Mucosa of descending colon (tissue), 3 donors: ENCODE measurements around the gene SLC6A3. TPM values are rescaled to one million over a fixed set of nuclear protein-coding genes. Genes with fewer than 3 reads are reported as not detected.
"Not testable (repeated sequence)": the region's sequence is repeated elsewhere in the genome, so short reads cannot be mapped to it uniquely, and the experiment has no call there.

Source experiments
- ATAC-seq: fragments of 200-7000 bp; cut with Tn5 transposase; one replicate; pipeline ENCODE4 v1.9.1; 2020; ENCODE audit warnings: mild to moderate bottlenecking, moderate library complexity
- DNase-seq, 3 donors: peaks; one replicate each; pipeline ENCODE4 v3.0.0-alpha.2; 2020
- H3K36me3 ChIP-seq: fragments of 200-600 bp; one replicate; pipeline ENCODE4 v1.8.0; 2021; ENCODE audit warnings: low read depth, mild to moderate bottlenecking
- H3K4me1 ChIP-seq: fragments of 200-600 bp; one replicate; pipeline ENCODE4 v1.8.0; 2021; ENCODE audit warnings: low read depth, mild to moderate bottlenecking
- H3K4me3 ChIP-seq: fragments of 200-600 bp; one replicate; pipeline ENCODE4 v1.8.0; 2021; ENCODE audit warnings: mild to moderate bottlenecking
- H3K9me3 ChIP-seq: fragments of 200-600 bp; one replicate; pipeline ENCODE4 v1.8.0; 2021; ENCODE audit warnings: mild to moderate bottlenecking
- intact Hi-C, 2 donors: fragments of 100-400 bp; cut with DNase I in 1 of 2; cut with micrococcal nuclease in 1 of 2; formaldehyde crosslinking; loops; one replicate each; pipeline versions ENCODE4 v1.11.0 to v1.11.1; 2022; cut with DNase I, micrococcal nuclease
- total RNA-seq, 3 donors: library from RNA; stranded (reverse); fragmentation: NEBNext Ultra II Directional in 2 of 3; extraction: Animal tissue kit (Norgen Biotek cat#: 25700) in 2 of 3; gene quantifications; one replicate each; pipeline versions ENCODE4 v1.2.1 to v1.2.4, GENCODE V29; 2021 to 2023
- TF ChIP-seq, protein P1 (sequence below): fragments of 200-600 bp; IDR thresholded peaks from one replicate; pipeline ENCODE4 v1.8.0; 2022; ENCODE audit warnings: antibody characterized with exemption, mild to moderate bottlenecking
- donor health status: DM: no; HTN: no; CAD: no; lungs with moderate emphysema.
- donor health status: DM: no; HTN: no; CAD: no.
- donor health status: DM: no; HTN: yes; CAD: no.

SLC6A3 gene
- total RNA-seq, 3 donors from 2014 or later = not detected

- H3K36me3 ChIP-seq = no peaks in the 10 kb centered on the region
- ATAC-seq = no peak
- intact Hi-C loops = no loop called here
- no peak for DNase-seq
- TF ChIP-seq, protein P1, sequence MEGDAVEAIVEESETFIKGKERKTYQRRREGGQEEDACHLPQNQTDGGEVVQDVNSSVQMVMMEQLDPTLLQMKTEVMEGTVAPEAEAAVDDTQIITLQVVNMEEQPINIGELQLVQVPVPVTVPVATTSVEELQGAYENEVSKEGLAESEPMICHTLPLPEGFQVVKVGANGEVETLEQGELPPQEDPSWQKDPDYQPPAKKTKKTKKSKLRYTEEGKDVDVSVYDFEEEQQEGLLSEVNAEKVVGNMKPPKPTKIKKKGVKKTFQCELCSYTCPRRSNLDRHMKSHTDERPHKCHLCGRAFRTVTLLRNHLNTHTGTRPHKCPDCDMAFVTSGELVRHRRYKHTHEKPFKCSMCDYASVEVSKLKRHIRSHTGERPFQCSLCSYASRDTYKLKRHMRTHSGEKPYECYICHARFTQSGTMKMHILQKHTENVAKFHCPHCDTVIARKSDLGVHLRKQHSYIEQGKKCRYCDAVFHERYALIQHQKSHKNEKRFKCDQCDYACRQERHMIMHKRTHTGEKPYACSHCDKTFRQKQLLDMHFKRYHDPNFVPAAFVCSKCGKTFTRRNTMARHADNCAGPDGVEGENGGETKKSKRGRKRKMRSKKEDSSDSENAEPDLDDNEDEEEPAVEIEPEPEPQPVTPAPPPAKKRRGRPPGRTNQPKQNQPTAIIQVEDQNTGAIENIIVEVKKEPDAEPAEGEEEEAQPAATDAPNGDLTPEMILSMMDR = no peak
- no peaks in the 10 kb centered on the region for H3K4me1 ChIP-seq
- peaks cover 13% of the 10 kb centered on the region for H3K9me3 ChIP-seq
- no peak overlapping the region for H3K4me3 ChIP-seq
Observed at GRCh38 chr5:1460054-1460682, 14.9 kb upstream of the SLC6A3 start.

- H3K4me1 ChIP-seq, H3K36me3 ChIP-seq, intact Hi-C loops, DNase-seq, ATAC-seq, H3K4me3 ChIP-seq: not testable (repeated sequence)
- H3K9me3 ChIP-seq = peaks cover 13% of the 10 kb centered on the region
Observed at GRCh38 chr5:1459435-1459834, 14.2 kb upstream of the SLC6A3 start.

DNA sequence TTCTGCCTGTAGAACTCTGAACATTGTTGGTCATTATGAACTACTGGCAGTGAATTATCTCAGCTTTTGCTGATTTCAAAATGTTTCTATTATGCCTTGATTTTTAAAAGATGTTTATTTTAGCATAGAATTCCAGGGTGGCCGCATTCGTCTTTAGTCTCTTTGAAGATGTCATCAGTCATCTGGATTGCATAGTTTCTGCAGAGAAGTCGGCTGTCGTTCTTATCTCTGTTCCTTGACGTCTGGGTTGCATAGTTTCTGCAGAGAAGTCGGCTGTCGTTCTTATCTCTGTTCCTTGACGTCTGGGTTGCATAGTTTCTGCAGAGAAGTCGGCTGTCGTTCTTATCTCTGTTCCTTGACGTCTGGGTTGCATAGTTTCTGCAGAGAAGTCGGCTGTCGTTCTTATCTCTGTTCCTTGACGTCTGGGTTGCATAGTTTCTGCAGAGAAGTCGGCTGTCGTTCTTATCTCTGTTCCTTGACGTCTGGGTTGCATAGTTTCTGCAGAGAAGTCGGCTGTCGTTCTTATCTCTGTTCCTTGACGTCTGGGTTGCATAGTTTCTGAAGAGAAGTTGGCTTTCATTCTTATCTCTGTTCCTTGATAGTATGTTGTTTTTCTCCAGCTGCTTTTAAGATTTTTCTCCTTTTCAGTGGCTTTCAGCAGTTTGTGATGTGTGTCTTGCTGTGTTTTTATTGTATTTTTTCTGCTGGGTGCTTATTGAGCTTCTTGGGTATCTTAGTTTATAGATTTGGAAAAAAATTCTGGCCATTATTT is 11.1 kb upstream of the SLC6A3 start:
- peaks cover 20% of the 10 kb centered on the region for H3K9me3 ChIP-seq
- H3K4me1 ChIP-seq, H3K36me3 ChIP-seq, intact Hi-C loops, DNase-seq, H3K4me3 ChIP-seq, ATAC-seq: not testable (repeated sequence)

DNA sequence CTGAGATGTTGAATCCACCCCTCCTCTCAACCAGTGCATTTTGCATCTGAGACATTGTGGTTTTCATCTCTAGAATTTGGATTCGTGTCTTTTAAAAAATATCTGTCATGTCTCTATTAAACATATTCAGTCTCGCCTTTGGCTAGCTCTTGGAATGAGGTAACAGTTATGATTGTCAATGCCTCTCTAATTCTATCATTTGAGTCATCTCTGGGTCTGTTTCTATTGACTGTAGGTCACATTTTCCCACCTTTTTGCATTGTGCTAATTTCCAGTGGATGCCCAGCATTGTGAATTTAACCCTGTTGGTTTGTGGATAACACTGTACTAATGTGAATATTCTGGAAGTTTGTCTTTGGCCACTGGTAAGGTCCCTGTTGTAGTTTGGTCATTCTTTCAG is 8.4 kb upstream of the SLC6A3 start:
- ATAC-seq (no peak), DNase-seq (no peak)
- H3K9me3 ChIP-seq = peaks cover 20% of the 10 kb centered on the region
- no peaks in the 10 kb centered on the region for H3K4me1 ChIP-seq
- intact Hi-C loops = no loop called here
- H3K4me3 ChIP-seq = no peak overlapping the region
- H3K36me3 ChIP-seq = no peaks in the 10 kb centered on the region
- TF ChIP-seq, protein P1 = no peak

GRCh38 chr5:1449081-1449630 is 3.9 kb upstream of the SLC6A3 start:
- H3K9me3 ChIP-seq = peaks cover 7% of the 10 kb centered on the region
- no peak for DNase-seq
- intact Hi-C loops = no loop called here

GRCh38 chr5:1448511-1449011 is 3.3 kb upstream of the SLC6A3 start:
- H3K4me3 ChIP-seq = no peak overlapping the region

More at GRCh38 chr5:1449081-1449630, 3.9 kb upstream of the SLC6A3 start:
- no peak for ATAC-seq
- Histone ChIP-seq H3K4me1 (peaks cover 5% of the 10 kb centered on the region), H3K36me3 (no peaks in the 10 kb centered on the region), H3K4me3 (no peak overlapping the region)
- TF ChIP-seq, protein P1 = no peak

More at GRCh38 chr5:1448511-1449011, 3.3 kb upstream of the SLC6A3 start:
- Histone ChIP-seq H3K36me3 (no peaks in the 10 kb centered on the region), H3K4me1 (peaks cover 5% of the 10 kb centered on the region), H3K9me3 (peaks cover under 1% of the 10 kb centered on the region)
- TF ChIP-seq, protein P1 = no peak
- ATAC-seq (no peak), DNase-seq (peak in 1 of 3 donors; percentile 27)
- intact Hi-C loops = no loop called here
